ENCODE data around the gene ANP32A.
"Not testable (repeated sequence)": the region's sequence is repeated elsewhere in the genome, so short reads cannot be mapped to it uniquely, and the experiment has no call there.

Gene ANP32A

GRCh38 chr15:68820295-68821189 lies at the start of gene ANP32A:
Gene ANP32A (minus strand): TSS chr15:68820895. CDS start chr15:68820751, 144 bp downstream.
- ATAC-seq, result peak; percentile 78
- DNase-seq, result peak; percentile 99

- no peak for DNase-seq
These were observed 47.6 kb upstream of the ANP32A start for GRCh38 chr15:68868296-68868695.

GRCh38 chr15:68862415-68862814 lies 41.7 kb upstream of the ANP32A start:
- ATAC-seq, result no peak
- no peak for DNase-seq

More at GRCh38 chr15:68868296-68868695, 47.6 kb upstream of the ANP32A start:
- no peak for ATAC-seq

- not testable (repeated sequence) for DNase-seq
These were observed 38.0 kb upstream of the ANP32A start for GRCh38 chr15:68858666-68859065.

GRCh38 chr15:68857443-68857842 lies 36.7 kb upstream of the ANP32A start:
- ATAC-seq, DNase-seq: not testable (repeated sequence)

More at GRCh38 chr15:68858666-68859065, 38.0 kb upstream of the ANP32A start:
- ATAC-seq, result not testable (repeated sequence)

GRCh38 chr15:68852461-68852860 lies 31.8 kb upstream of the ANP32A start:
- ATAC-seq (no peak), DNase-seq (no peak)

GRCh38 chr15:68851971-68852370 lies 31.3 kb upstream of the ANP32A start:
- ATAC-seq (no peak), DNase-seq (no peak)

GRCh38 chr15:68849497-68849896 lies 28.8 kb upstream of the ANP32A start:
- DNase-seq (no peak), ATAC-seq (no peak)

GRCh38 chr15:68846851-68847439 lies 26.2 kb upstream of the ANP32A start:
- no peak for DNase-seq
- no peak for ATAC-seq

- ATAC-seq (no peak), DNase-seq (no peak)
These were observed 24.3 kb upstream of the ANP32A start for GRCh38 chr15:68844856-68845550.

GRCh38 chr15:68843425-68844311 lies 23.0 kb upstream of the ANP32A start:
- peak; percentile 78 for ATAC-seq
- DNase-seq, result peak; percentile 49

- DNase-seq, result no peak
- no peak for ATAC-seq
These were observed 22.3 kb upstream of the ANP32A start for GRCh38 chr15:68842958-68843357.

GRCh38 chr15:68834346-68834745 lies 13.7 kb upstream of the ANP32A start:
- DNase-seq (no peak), ATAC-seq (no peak)

- DNase-seq (no peak), ATAC-seq (no peak)
These were observed 13.1 kb upstream of the ANP32A start for GRCh38 chr15:68833700-68834331.

- peak; percentile 78 for ATAC-seq
- peak; percentile 24 for DNase-seq
These were observed 9.6 kb upstream of the ANP32A start for GRCh38 chr15:68830141-68830785.

GRCh38 chr15:68829068-68829467 lies 8.4 kb upstream of the ANP32A start:
- no peak for DNase-seq

GRCh38 chr15:68823561-68823960 lies 2.9 kb upstream of the ANP32A start:
- ATAC-seq (no peak), DNase-seq (no peak)

More at GRCh38 chr15:68829068-68829467, 8.4 kb upstream of the ANP32A start:
- peak; percentile 86 for ATAC-seq

- DNase-seq (no peak), ATAC-seq (no peak)
These were observed 2.1 kb upstream of the ANP32A start for GRCh38 chr15:68822818-68823217.

GRCh38 chr15:68821841-68822381 lies 1.2 kb upstream of the ANP32A start:
- peak; percentile 31 for DNase-seq
- ATAC-seq, result no peak

GRCh38 chr15:68821190-68821840 lies 620 bp upstream of the ANP32A start:
- ATAC-seq (no peak), DNase-seq (peak; percentile 24)
